SK-N-MC (cell line): Measurements from ENCODE around the gene NR2E3.

Experiments
- EZH2 ChIP-seq: fragments of 200-600 bp; sonication (generic); IDR thresholded peaks from one replicate; pipeline ENCODE4 v1.6.1; 2017; ENCODE audit warnings: antibody characterized with exemption
- FOXP2 ChIP-seq: optimal IDR thresholded peaks from 2 replicates; pipeline ENCODE3; 2011; ENCODE audit warnings: mild to moderate bottlenecking, moderate library complexity; ENCODE audit not compliant: insufficient read depth; ENCODE audit errors: extremely low read length, control extremely low read depth
- POLR2AphosphoS5 ChIP-seq: IDR thresholded peaks from 2 replicates; pipeline ENCODE4 v1.6.1; 2012; ENCODE audit warnings: mild to moderate bottlenecking, low read depth, low read length, borderline replicate concordance

GRCh38 chr15:71821547-71822129 is 11.3 kb downstream of the NR2E3 start:
- TF ChIP-seq EZH2 = no peak
- no peak for TF ChIP-seq POLR2AphosphoS5
- no peak for TF ChIP-seq FOXP2
